Endodermal cell (in vitro differentiated cells): ENCODE data around the gene NSUN4. TPM values are rescaled to one million over a fixed set of nuclear protein-coding genes. Genes with fewer than 3 reads are reported as not detected.

Experiments
- DNase-seq: peaks from one replicate; pipeline ENCODE4 v3.0.0-alpha.2; 2017
- H3K27ac ChIP-seq: 2 replicates; pipeline ENCODE4 v1.5.1; 2013; ENCODE audit warnings: mild to moderate bottlenecking, low read depth, low read length, moderate library complexity
- H3K27me3 ChIP-seq: 2 replicates; pipeline ENCODE4 v1.6.1; 2013; ENCODE audit warnings: mild to moderate bottlenecking, low read length, moderate library complexity; ENCODE audit not compliant: insufficient read depth, control insufficient read depth, poor library complexity, severe bottlenecking
- H3K36me3 ChIP-seq: 2 replicates; pipeline ENCODE4 v1.7.0; 2013; ENCODE audit warnings: mild to moderate bottlenecking, low read length, moderate library complexity; ENCODE audit not compliant: control insufficient read depth, insufficient read depth
- H3K4me1 ChIP-seq: one replicate; pipeline ENCODE4 v1.7.0; 2013; ENCODE audit warnings: low read length; ENCODE audit not compliant: control insufficient read depth, insufficient read depth
- H3K4me3 ChIP-seq: 2 replicates; pipeline ENCODE4 v1.5.1; 2013; ENCODE audit warnings: mild to moderate bottlenecking, low read length, moderate library complexity
- H3K9ac ChIP-seq: 2 replicates; pipeline ENCODE4 v1.6.1; 2013; ENCODE audit warnings: mild to moderate bottlenecking, low read length, moderate library complexity; ENCODE audit not compliant: poor library complexity, severe bottlenecking; ENCODE audit errors: extremely low read depth
- H3K9me3 ChIP-seq: 2 replicates; pipeline ENCODE4 v1.6.1; 2013; ENCODE audit warnings: mild to moderate bottlenecking, low read length, moderate library complexity; ENCODE audit not compliant: control insufficient read depth
- H3K27ac Mint-ChIP-seq: 2 replicates; pipeline ENCODE4 v1.8.0; 2020; ENCODE audit warnings: mixed read lengths
- H3K27me3 Mint-ChIP-seq: 2 replicates; pipeline ENCODE4 v1.8.0; 2021; ENCODE audit warnings: mild to moderate bottlenecking, mixed read lengths; ENCODE audit not compliant: insufficient read depth
- H3K36me3 Mint-ChIP-seq: 2 replicates; pipeline ENCODE4 v1.8.0; 2020; ENCODE audit warnings: low read depth, mixed read lengths
- H3K4me1 Mint-ChIP-seq: 2 replicates; pipeline ENCODE4 v1.8.0; 2020; ENCODE audit warnings: mixed read lengths
- H3K4me3 Mint-ChIP-seq: 2 replicates; pipeline ENCODE4 v1.8.0; 2020; ENCODE audit warnings: mild to moderate bottlenecking, moderate library complexity, mixed read lengths
- H3K9me3 Mint-ChIP-seq: 2 replicates; pipeline ENCODE4 v1.8.0; 2020; ENCODE audit warnings: mild to moderate bottlenecking, mixed read lengths
- CTCF ChIP-seq: fragments of 200-600 bp; sonication (generic); conservative IDR thresholded peaks from 2 replicates; pipeline ENCODE4 v1.5.0; 2021; ENCODE audit warnings: antibody characterized with exemption, mild to moderate bottlenecking
- WGBS, 2 experiments: methylation state at CpG; one replicate each; pipeline versions ENCODE4 v1.1.5 to v1.1.7; 2013; ENCODE audit warnings: missing lambda C conversion rate in 2 of 2, mixed read lengths in 1 of 2; ENCODE audit not compliant: insufficient coverage in 1 of 2, insufficient read length in 1 of 2; 5-methylcytosine and 5-hydroxymethylcytosine counted together
- total RNA-seq, 2 donors: library from RNA; stranded (reverse); fragmentation: NEBNext Ultra II Directional in 1 of 2; extraction: Animal tissue kit (Norgen Biotek cat#: 25700) in 1 of 2; gene quantifications; 2 replicates in 1 of 2; 3 replicates in 1 of 2; pipeline ENCODE4 v1.2.1, GENCODE V29; 2021

Gene NSUN4
- total RNA-seq, 2 donors from 2014 or later = 16.3 to 19.0 TPM

GRCh38 chr1:46300673-46301405 is 39.8 kb upstream of the NSUN4 start:
- 77 to 80% methylated on average over 2 to 6 of the region's 6 CpGs for WGBS, 2 experiments
- Mint-ChIP-seq H3K27me3 (no peaks in the 10 kb centered on the region), H3K9me3 (no peaks in the 10 kb centered on the region), H3K27ac (peak overlapping the region; percentile 91), H3K4me1 (peaks cover 25% of the 10 kb centered on the region), H3K36me3 (peaks cover 23% of the 10 kb centered on the region), H3K4me3 (peak overlapping the region; percentile 100)
- no peak for DNase-seq
- Histone ChIP-seq H3K27ac (peak overlapping the region; percentile 100), H3K4me1 (no peaks in the 10 kb centered on the region), H3K9ac (peak overlapping the region; percentile 96), H3K4me3 (peak overlapping the region; percentile 95), H3K9me3 (no peaks in the 10 kb centered on the region), H3K36me3 (peaks cover 25% of the 10 kb centered on the region), H3K27me3 (no peaks in the 10 kb centered on the region)
- no peak for TF ChIP-seq CTCF

DNA sequence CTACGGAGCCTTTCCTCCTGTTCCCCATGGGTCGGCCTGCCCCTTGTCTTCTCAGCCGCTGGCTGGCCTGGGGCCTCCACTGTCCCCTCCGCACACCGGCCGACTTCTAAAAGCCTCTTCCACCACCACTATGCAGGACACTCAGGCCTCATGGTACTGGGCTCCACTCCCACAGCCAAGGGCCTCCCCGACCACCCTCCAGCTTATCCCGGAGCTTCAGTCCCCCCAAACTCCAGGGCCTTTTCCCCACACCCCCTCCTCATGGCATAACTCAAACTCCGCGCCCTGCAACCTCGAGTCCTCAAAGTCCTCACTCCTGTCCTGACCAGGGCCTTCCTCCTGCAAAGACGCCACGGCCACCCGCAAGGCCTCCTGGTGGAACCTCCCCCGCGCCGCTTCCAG is 39.2 kb upstream of the NSUN4 start:
- H3K27ac Mint-ChIP-seq = peak overlapping the region; percentile 91
- H3K36me3 Mint-ChIP-seq = peaks cover 22% of the 10 kb centered on the region
- peak overlapping the region; percentile 100 for H3K4me3 Mint-ChIP-seq
- peak; percentile 60 for DNase-seq
- 18 to 29% methylated on average over 7 to 17 of the region's 17 CpGs for WGBS, 2 experiments
- TF ChIP-seq CTCF = no peak
- H3K9me3 ChIP-seq = no peaks in the 10 kb centered on the region
- H3K9ac ChIP-seq = peak overlapping the region; percentile 96
- H3K4me1 Mint-ChIP-seq = peaks cover 29% of the 10 kb centered on the region
- H3K4me3 ChIP-seq = peak overlapping the region; percentile 95
- no peaks in the 10 kb centered on the region for H3K27me3 ChIP-seq
- no peaks in the 10 kb centered on the region for H3K4me1 ChIP-seq
- no peaks in the 10 kb centered on the region for H3K27me3 Mint-ChIP-seq
- peak overlapping the region; percentile 100 for H3K27ac ChIP-seq
- peaks cover 22% of the 10 kb centered on the region for H3K36me3 ChIP-seq
- no peaks in the 10 kb centered on the region for H3K9me3 Mint-ChIP-seq

GRCh38 chr1:46301808-46302640 is 38.6 kb upstream of the NSUN4 start:
- Histone ChIP-seq H3K4me1 (no peaks in the 10 kb centered on the region), H3K27ac (peak overlapping the region; percentile 100), H3K36me3 (peaks cover 20% of the 10 kb centered on the region), H3K27me3 (no peaks in the 10 kb centered on the region), H3K9me3 (no peaks in the 10 kb centered on the region), H3K4me3 (peak overlapping the region; percentile 95), H3K9ac (peak overlapping the region; percentile 96)
- no peaks in the 10 kb centered on the region for H3K9me3 Mint-ChIP-seq
- 0 to 1% methylated on average over 34 to 79 of the region's 79 CpGs for WGBS, 2 experiments
- no peaks in the 10 kb centered on the region for H3K27me3 Mint-ChIP-seq
- H3K27ac Mint-ChIP-seq = peak overlapping the region; percentile 99
- H3K4me1 Mint-ChIP-seq = peaks cover 29% of the 10 kb centered on the region
- peak; percentile 85 for DNase-seq
- peaks cover 16% of the 10 kb centered on the region for H3K36me3 Mint-ChIP-seq
- peak; percentile 53 for TF ChIP-seq CTCF
- H3K4me3 Mint-ChIP-seq = peak overlapping the region; percentile 100
